Stimulated activated naive CD8-positive, alpha-beta T cell treated with anti-CD3 and anti-CD28 coated beads, Interleukin-15, Interleukin-2, amounts not matched to agents 100 U/mL and 50 U/mL, for 24 hours (primary cell): Measurements from ENCODE around the gene C16orf95.
"Not testable (repeated sequence)": the region's sequence is repeated elsewhere in the genome, so short reads cannot be mapped to it uniquely, and the experiment has no call there.

Experiments
- ATAC-seq: fragments of 150-1000 bp; cut with Tn5 transposase; one replicate; pipeline ENCODE4 v1.10.0; 2021
- DNase-seq: peaks from one replicate; pipeline ENCODE4 v3.0.0; 2021

The C16orf95 gene

DNA sequence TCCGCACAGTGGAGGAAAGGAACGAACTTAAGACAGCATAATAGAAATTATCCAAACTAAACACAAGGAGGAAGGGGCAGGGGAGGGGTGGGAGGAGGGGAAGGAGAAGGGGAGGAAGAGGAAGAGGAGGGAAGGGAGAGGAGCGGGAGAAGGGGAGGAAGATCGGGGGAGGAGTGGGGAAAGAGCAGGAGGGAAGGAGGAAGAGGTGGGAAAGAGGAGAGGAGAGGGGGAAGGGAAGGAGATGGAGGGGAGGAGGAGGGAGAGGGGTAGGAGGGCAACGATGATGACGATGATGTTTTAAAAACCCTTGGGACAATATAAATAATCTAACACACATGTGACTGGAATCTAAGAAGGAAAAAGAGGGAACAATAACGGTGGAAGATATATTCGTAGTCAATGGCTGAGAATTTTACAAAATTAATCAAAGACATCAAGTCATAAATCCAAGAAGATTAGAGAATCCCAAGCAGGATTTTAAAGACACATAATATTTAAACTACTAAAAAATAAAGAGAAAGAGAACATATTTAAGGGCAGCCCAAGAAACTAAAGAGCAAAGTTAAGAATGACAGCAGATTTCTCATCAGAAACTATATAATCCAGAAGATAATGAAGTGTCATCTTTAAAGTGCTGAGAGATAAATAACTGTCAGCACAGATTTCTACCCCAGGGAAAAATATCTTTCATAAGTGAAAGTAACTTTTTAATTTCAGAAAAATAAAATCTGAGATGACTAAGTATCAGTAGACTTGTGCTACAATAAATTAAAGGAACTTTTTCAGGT lies 30.2 kb downstream of the C16orf95 start:
- no peak for DNase-seq
- ATAC-seq = no peak

DNA sequence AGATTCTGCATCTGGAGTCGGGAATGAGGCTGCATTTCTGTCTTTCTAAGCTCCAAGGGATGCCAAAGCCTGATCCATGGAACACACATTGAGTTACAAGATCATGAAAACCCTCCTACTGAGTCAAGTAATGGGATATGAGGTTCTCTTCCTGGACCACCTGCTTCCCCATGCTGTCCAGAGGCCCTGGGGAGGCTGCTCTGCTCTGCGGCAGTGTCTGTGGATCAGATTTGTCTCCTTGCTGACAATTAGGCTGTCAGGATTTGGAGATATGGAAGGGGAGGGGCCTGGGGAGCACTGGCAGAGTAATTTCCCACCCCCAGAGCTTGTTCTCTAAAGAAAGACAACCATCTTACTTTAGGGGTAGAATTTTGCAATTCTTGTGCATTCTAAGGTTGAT lies 33.0 kb downstream of the C16orf95 start:
- no peak for ATAC-seq
- DNase-seq = no peak

DNA sequence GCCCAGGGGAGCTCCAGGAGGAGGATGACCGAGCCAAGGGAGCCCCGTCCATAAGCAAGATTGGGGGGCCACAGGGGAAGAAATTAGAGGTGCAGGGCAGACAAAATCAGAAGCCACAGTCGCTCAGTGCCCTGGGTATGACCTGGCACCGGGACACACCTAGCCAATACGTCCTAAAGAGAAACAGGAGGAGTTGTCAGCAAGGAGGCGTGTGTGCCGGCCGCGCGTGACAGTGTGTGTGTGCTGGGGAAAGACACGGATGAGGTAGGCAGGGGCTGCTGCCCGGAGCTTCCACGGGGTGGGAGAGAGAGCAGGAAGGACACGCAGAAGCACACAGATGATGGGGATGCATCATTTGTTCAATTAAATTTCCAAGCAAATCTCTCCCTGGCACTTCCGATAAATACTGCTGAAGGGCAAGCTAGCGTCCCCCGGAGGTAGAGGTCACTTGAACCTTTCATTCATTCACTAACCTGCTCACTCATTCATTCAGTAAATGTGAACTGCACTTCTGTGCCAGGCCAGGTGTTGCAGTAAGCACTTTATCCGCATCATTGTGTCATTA lies 38.0 kb downstream of the C16orf95 start:
- DNase-seq (no peak), ATAC-seq (no peak)

DNA sequence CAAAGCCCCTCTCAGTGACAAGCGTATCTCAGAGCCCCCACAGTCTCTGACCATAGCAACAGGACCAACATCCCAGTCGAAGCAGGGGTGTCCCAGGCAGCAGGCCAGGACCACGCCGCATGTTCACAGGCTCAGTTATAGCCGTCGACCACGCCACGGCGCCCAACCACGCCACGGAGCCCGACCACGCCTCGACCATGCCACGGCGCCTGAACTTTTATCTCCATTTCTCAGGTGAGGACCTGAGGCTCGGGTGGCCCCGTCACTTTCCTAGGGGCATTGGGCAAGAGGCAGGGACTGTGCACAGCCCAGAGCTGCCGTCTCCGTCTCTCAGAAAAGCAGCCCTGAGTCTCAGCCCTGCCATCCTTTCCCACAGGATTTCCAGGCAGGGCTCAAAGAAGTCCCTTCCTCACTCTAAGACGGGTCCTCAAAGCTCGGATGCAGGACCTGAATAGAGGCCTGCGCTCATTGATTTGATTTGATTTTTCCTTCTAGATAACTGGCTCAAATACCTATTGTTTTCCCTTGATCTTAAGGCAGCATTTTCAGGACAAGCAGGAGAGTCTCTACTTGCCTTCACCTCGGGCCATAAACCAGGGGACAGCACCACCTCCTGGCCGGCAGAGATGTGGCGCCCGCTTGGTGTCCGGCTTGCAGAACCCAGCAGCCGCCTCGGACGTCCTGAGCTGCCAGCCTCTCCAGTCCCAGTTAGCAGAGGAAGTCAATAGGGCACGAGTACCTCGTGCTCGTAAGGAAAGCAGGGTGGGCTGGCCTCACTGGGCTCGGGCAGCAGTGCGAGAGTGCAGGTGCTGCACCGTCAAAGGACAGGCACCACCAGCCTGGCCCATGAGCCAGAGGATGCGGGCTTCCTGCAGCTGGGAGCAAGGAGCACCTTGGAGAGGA lies 38.8 kb downstream of the C16orf95 start:
- peak; percentile 59 for DNase-seq
- peak; percentile 56 for ATAC-seq

DNA sequence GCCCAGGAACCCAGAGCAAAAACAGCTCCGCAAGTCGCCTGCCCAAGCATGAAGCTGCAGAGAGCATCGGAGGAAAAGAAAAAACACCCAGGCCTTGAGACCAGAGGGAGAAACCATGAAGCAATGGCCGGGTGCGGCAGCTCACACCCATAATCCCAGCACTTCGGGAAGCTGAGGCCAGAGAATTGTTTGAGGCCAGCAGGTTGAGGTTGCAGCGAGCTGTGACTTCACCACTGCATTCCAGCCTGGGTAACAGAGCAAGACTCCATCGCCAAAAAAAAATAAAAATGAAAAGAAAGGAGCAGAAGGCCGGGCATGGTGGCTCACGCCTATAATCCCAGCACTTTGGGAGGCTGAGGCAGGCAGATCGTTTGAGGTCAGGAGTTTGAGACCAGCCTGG lies 40.3 kb downstream of the C16orf95 start:
- DNase-seq (no peak), ATAC-seq (no peak)

DNA sequence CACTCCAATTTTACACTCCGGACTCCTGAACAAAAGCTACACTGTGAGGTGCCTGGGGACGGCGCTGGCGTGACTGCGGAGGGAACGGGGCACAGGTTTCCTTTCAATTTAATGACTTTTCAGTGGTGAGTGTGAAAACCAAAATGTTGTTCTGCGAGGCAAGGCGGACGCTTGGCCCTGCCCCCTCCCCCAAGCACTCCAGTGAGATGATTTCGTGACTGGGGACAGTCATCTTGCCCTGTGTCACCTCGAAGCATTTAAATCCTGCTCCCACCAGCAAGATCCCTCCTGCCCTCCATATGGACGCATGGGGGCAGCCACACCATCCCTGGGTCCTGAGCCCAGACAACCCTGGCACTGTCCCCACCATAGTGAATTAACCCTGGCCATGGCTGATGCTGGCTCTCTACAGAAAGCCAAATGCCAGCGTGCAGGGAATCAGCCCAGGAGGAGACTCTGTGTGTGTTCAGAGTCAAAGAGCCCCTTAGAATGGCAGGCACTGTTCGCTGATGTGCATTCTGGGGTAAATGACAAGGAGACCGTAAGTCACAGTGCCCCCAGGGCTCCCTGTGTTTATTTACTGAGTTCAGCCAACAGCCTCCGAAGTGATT lies 41.0 kb downstream of the C16orf95 start:
- ATAC-seq (no peak), DNase-seq (no peak)

DNA sequence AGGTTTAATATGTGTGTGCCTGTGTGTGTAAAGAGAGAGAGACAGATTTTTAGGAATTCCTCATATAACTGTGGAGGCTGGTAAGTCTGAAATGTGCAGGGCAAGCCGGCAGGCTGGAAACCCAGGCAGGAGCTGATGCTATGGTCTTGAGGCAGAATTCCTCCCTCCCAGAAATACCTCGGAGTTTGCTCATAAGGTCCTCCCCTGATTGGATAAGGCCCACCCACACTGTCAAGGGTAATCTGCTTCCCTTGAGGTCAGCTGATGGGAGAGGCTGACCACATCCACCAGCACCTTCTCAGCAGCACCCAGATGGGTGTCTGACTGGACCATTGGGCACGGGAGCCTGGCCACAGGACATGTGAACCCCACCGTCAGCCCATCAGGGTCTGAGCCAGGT lies 42.4 kb downstream of the C16orf95 start:
- DNase-seq = no peak
- no peak for ATAC-seq

DNA sequence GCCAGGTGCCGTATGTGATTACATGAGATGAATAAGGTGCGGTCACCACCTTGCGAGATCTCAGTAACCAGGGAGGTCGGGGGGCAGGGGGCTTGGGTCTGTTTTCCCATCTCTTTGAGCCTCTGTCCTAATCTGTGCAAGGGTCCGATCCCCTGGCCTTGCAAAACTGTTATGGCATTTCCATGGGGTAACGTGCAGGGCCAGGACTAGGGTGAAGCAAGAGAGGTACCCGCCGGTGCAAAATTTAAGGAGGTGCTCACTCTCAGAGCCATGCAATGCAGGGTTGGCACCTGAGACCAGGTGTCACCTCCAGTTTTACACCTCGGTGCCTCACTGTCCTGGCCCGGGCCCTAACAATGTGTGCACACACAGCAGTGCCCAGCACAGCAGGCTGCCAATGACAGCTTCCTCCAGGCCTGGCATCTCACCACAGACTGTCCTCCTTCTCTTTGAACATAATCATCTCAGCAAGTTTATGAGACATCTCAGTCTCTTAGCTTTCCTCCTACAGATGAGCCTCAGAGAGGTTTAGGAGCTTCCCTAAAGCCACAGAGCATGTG lies 43.6 kb downstream of the C16orf95 start:
- DNase-seq (no peak), ATAC-seq (no peak)

DNA sequence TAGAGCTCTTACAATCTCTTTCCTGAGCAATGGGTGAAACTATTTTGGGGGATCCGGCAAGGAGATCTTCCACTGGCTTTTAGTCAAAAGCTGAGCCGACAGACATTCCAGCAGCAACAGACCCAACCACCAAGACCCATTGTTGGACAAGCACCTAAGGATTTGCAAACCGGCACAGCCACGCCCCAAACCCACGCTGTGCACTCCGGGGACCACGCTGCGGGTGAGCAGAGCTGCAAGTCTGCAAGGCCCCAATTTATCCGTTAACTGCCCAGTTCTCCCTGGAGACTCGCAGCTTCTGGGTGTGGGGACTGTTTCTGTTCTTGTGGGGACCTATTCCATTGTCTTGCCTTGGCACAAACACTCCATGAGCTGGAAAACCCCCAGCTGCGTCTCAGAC lies 45.9 kb downstream of the C16orf95 start:
- ATAC-seq = no peak
- DNase-seq = no peak

DNA sequence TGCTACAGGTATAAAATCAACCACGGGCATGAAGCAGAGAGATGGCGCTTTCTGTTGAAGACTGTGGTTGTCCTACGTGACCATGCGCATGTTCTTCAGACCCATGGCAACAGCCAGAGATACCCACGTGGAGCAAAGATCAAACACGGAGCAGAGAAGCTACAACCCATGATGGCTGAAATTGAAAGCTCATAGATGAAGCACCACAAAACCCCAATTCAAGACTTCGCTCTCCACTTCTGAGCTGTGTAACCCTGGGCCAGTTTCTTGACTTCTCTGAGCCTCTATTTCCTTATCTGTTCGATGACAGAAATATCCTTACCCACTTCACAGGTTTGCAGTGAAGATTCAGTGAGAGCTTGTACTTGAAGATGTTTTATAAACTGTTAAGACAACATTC lies 49.6 kb downstream of the C16orf95 start:
- DNase-seq (no peak), ATAC-seq (no peak)

DNA sequence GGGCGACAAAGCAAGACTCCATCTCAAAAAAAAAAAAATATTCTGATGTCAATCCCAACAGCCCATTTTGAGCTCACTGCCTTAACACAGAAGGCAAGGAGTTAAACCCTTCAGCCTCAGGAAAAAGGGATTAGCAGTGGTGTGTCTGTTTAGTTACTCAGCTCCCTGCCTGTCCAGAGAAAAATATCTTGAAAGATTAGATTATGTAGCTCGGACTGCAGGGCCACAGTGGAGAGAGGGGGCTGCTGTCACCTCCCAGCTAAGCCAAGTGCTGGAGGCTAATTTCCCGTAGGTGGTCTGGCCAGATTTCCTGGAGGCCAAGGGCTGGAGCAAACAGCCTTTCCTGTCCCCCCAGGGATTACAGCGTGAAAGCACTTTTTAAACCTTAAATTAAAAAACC lies 50.3 kb downstream of the C16orf95 start:
- DNase-seq (no peak), ATAC-seq (no peak)

DNA sequence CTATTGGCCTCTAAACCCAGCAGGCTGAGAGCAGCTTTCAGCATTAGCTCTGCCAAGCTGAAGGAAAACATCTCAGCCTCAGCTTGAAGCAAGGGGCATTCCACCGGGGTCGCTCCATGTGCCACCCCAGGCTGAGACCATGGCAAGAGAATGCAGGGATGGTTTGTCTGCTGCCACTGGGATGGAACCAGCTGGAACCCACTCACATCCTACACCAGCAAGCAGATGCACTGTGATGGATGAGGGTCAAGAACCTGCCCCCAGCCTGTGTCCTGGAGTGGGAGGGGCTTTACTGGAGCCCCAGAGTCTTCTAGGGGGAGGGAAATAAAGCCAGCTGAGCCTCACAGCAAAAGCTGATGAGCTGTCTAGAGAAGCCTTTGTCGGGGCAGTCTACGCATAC lies 51.9 kb downstream of the C16orf95 start:
- no peak for DNase-seq

DNA sequence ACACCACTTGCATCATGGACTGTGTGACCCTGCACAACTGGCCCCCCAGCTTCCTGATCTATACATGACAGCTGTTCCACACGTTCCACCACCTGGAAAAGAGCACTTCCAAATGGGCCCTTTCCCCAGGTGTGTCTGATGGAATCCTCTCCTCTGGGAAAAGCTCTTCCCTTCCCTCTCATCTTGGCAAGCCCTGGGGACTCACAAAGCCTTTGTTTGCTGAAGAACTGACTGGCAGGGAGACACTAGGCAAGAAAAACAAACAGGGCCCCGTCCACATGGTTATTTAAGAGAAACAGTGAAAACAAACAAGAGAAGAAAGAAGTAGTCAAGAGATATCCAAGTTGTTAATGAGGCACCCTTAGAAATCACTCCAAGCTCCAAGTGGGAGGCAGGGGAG lies 52.6 kb downstream of the C16orf95 start:
- DNase-seq = no peak
- no peak for ATAC-seq

More for the DNA sequence above, 51.9 kb downstream of the C16orf95 start:
- ATAC-seq = no peak

DNA sequence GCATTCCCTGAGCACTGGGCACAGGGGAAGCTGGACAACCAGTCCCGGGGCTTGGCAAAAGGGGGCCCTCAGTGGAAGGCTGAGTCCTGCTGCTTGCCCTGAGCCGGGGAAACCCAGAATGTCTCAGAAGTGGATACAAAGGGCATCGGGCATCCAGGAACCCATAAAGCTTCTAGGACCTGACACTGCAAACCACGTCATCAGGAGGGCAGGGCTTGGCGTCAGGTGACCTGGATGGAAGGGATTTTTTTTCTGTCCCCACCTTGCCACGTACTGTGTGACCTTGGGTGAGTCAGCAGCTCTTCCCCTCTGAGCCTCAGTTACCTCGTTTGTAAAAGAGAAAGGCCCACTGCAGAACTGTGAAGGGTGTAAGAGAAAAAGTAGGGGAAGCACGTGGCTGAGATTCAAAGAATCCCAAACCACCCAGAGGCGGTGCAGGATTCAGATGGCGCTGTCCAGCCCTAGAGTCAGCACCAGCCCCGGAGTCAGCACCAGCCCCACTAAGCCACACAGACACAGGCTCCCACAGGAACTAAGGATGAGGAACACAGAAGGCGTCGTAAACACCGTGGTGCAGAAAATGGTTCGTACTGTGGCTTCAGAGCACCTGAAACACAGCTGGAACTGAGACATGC lies 53.7 kb downstream of the C16orf95 start:
- no peak for DNase-seq
- no peak for ATAC-seq

DNA sequence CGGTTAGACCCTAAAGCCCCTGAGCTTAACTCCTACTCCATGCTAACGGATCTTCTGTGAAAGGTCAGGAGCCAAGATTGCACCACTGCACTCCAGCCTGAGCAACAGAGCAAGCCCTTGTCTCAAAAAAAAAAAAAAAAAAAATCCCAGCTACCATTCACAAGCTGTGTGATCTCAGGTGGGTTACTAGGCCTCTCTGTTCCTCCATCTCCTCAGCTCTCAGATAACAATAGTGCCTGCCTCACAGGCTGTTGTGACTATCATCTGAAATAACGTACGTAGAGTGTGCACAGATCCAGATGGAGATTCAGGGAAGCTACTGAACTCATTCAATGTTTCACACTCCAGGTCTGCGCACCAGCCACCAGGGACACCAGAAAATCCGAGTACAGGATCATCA lies 57.8 kb downstream of the C16orf95 start:
- DNase-seq (no peak), ATAC-seq (no peak)

DNA sequence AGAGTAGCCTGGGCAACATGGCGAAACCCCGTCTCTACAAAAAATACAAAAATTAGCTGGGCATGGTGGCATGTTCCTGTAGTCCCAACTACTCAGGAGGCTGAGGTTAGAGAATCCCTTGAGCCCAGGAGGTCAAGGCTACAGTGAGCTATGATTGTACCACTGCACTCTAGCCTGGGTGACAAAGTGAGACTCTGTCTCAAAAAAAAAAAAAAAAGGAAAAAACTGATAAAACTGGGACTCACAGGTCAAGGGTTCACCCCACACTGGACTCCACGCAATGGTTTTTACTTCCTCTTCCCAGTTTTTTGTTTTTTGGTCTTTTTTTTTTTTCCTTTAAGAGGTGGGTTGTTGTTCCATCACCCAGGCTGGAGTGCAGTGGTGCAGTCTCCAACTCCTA lies 58.5 kb downstream of the C16orf95 start:
- DNase-seq, ATAC-seq: not testable (repeated sequence)

DNA sequence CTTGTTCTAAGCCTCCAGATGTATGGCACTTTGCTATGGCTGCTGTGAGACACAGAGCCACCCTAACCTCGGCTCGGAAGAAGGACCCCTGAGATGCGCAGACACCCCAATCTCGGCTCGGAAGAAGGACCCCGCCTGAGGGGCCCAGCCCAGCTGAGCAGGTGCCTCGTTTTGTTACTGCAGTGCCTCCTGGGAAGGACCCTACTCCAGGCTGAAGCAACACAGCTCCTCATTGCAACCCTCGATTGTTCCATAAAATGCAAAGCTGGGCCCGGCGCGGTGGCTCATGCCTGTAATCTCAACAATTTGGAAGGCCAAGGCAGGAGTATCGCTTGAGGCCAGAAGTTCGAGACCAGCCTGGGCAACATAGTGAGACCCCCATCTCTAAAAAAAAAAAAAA lies 61.3 kb downstream of the C16orf95 start:
- DNase-seq (no peak), ATAC-seq (no peak)

DNA sequence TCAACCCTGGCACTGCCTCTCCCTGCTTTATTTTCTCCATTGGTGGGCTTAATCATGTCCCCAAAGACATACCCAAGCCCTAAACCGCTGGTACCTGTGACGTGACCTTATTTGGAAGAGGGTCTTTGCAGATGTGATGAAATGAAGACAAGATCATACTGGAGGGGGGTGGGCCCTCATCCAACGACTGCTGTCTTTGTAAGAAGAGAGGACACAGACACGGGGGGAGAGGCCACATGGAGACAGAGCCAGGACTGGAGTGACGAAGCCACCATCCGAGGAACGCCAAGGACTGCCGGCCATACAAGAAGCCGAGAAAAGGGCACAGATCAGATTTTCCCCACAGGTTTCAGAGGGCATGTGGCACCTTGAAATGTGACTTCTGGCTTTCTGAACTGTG lies 62.5 kb downstream of the C16orf95 start:
- no peak for ATAC-seq
- no peak for DNase-seq

DNA sequence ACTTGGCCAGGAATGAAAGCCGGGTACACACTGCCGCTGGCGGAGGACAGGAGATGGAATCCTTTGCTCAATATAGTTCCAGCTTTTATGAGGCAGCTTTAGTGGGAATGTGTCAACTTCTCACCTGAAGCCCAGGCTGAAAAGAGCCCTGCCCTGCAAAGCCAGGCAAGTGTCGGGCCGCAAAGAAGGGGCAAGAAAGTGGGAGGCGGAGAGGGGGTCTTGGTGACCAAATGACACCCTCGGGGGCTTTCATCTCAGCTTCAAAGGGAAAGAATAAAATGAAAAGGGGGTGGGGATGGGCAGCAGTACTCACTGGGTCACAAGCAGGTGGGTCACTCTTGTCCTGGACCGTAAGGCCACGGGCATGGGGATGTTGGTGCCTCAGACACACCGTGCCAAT lies 62.9 kb downstream of the C16orf95 start:
- ATAC-seq = no peak
- DNase-seq = no peak

DNA sequence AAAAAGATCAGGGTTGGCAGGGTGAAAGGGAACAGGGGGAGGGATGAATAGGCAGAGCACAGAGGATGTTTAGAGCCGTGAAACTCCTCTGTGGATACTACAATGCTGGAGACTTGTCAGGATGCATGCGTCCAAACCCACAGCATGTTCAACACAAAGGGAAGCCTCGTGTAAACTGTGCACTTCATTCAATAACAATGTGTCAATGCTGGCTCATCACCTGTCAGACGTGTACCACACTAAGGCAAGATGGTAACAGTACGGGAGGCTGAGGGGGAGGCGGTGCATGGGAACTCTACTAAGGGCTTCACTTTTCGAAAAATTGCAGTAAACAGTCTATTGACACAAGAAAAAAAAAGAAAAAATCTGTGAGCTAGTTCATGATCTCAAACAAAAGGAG lies 63.7 kb downstream of the C16orf95 start:
- ATAC-seq = no peak

More for the DNA sequence above, 63.7 kb downstream of the C16orf95 start:
- no peak for DNase-seq
